Activated CD4-positive, alpha-beta T cell treated with anti-CD3 and anti-CD28 coated beads, Interleukin-2, Interleukin-6, amounts not matched to agents 100 ng/mL and 50 ng/mL, durations not matched to agents 16 hours and 8 hours (primary cell): ENCODE results near the gene RORB.

Experiments
- DNase-seq: peaks from one replicate; pipeline ENCODE4 v3.0.0-alpha.2; 2020

Gene RORB

GRCh38 chr9:74721696-74722660, 224.8 kb downstream of the RORB start:
- DNase-seq, result no peak

- DNase-seq, result no peak
These were observed 227.2 kb downstream of the RORB start for GRCh38 chr9:74724317-74724716.

DNA sequence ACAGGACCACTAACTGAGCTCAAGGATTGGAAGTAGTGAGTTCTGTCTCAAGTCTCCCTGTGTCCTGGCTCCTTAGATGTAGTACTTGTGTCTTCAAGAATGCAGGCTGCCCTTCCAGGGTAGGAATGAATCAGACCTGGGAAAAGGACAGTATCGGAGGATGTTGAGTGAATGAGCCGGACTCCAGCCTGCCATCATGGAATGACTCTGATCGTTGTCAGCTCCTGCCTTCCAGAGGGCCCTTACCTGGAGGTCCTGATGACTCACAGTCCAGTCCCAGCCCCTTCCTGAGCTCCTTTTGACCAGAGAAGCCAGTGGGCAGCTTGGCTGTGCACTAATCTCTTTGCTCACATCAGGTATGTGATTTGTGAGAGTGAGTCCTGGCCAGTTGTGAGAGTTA, 229.4 kb downstream of the RORB start:
- no peak for DNase-seq

DNA sequence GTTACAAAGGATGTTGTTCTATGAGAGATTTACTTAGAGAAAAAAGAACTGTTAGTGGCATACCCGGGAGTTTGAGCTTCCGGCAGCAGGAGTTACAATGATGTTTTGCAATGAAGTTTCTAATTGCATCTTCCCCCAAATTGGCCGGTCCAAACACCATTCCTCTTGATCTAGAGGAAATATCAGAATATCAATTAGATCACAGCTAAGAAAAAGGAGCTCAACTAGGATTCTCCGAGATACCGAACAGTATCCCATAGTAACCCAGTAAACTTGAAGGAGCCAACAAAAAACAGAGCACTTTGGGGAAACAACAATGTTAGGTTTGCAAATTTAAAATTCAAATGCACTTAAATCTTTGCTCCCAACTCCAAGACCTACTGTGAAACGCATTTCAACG, 231.0 kb downstream of the RORB start:
- DNase-seq, result no peak

- DNase-seq, result no peak
These were observed 232.1 kb downstream of the RORB start for GRCh38 chr9:74729136-74729695.

DNA sequence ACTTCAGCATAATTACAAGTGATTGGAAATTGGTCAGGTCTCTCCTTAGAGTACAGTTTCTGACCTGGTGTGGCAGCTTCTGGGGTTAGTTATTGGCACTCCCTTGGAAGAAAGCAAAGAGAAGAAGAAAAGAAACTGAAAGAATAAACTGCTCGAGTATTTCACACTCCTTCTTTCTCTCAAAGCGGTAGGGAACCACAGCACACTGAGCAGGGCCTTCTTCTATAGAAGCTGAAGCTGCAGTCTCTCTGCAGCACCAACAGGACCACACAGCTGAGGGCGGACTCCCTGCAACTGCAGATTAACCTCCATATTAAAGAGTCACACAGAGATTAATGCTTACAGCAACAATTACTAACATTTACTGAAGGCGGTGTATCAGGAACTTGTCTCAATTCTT, 238.6 kb downstream of the RORB start:
- DNase-seq, result no peak

DNA sequence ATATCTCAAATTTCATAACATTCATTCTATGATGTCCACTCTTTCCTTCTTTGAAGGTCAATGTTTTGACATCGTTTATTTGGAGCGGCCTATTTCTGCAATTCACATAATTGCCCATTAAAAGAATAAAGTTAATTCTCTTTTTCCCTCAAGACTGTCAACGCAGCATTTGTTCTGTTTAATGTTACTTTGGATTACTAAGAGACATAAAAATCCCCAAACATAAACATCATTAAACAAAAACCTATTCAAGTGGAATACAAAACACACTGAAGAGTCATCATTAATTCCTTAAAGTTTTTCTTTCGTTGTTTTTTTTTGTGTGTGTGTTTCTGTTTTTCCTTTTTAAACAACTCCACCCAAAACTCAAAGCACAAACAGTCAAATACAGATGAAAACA, 239.5 kb downstream of the RORB start:
- DNase-seq, result no peak

- no peak for DNase-seq
These were observed 245.2 kb downstream of the RORB start for GRCh38 chr9:74742191-74742790.
